Adrenal gland (tissue), 12 donors: ENCODE results near the gene PLXNA4. TPM values are rescaled to one million over a fixed set of nuclear protein-coding genes. Genes with fewer than 3 reads are reported as not detected.

ENCODE experiments used
- DNase-seq, 7 donors: peaks; one replicate each; pipeline ENCODE4 v3.0.0-alpha.2; 2019 to 2020
- H3K27ac ChIP-seq, 5 donors: fragments of 200-600 bp; sonication (generic) in 4 of 5; 1 replicate in 3 of 5; 2 replicates in 2 of 5; pipeline versions ENCODE4 v1.5.1 to v1.8.0; 2016 to 2020; ENCODE audit warnings: mild to moderate bottlenecking in 1 of 5
- H3K27me3 ChIP-seq: fragments of 200-600 bp; 2 replicates; pipeline ENCODE4 v1.8.0; 2021
- H3K36me3 ChIP-seq, 2 donors: fragments of 200-600 bp; replicated peaks in 1 of 2; 1 replicate in 1 of 2; 2 replicates in 1 of 2; pipeline versions ENCODE4 v1.5.1 to v1.8.0; 2018 to 2022
- H3K4me1 ChIP-seq, 2 donors: fragments of 200-600 bp; replicated peaks in 1 of 2; 1 replicate in 1 of 2; 2 replicates in 1 of 2; pipeline versions ENCODE4 v1.5.1 to v1.8.0; 2018 to 2021
- H3K4me3 ChIP-seq, 4 donors: fragments of 200-600 bp; sonication (generic) in 3 of 4; one replicate each; pipeline ENCODE4 v1.5.1; 2016 to 2018
- H3K9me3 ChIP-seq, 3 donors: fragments of 200-600 bp; sonication (generic) in 1 of 3; replicated peaks in 1 of 3; 1 replicate in 2 of 3; 2 replicates in 1 of 3; pipeline versions ENCODE4 v1.5.1 to v1.8.0; 2016 to 2021
- POLR2A ChIP-seq, 2 donors: fragments of 450-650 bp; IDR thresholded peaks; one replicate each; pipeline ENCODE4 v1.6.1; 2017; ENCODE audit warnings: antibody characterized with exemption in 2 of 2, mild to moderate bottlenecking in 2 of 2, moderate library complexity in 1 of 2
- WGBS, 4 donors: extraction: QIAGEN DNeasy Blood & Tissue Kit in 2 of 4; methylation state at CpG; one replicate each; pipeline versions ENCODE4 v1.1.5 to v1.1.7; 2013 to 2017; 5-methylcytosine and 5-hydroxymethylcytosine counted together
- intact Hi-C, 2 donors: fragments of 100-400 bp; cut with DNase I; formaldehyde crosslinking; loops; one replicate each; pipeline versions ENCODE4 v1.14.1 to v1.15.0; 2022 to 2023
- polyA plus RNA-seq, 3 donors: library from polyadenylated mRNA; stranded (reverse); fragments of 200-250 nt in 2 of 3; fragments of 350-450 nt in 1 of 3; fragmentation: Illumina TruSeq in 1 of 3; extraction: RNeasy Lipid Tissue Mini Kit (QIAGEN cat#74804) in 1 of 3; gene quantifications; one replicate each; pipeline ENCODE4 v1.2.3, GENCODE V29; 2013 to 2014
- total RNA-seq, 9 donors: library from RNA; depleted of rRNA in 4 of 9; stranded (reverse); fragments of >200 nt in 4 of 9; fragments of 120-200 nt in 1 of 9; fragmentation: NEBNext Ultra II Directional in 1 of 9; extraction: Animal tissue kit (Norgen Biotek cat#: 25700) in 1 of 9; gene quantifications; one replicate each; pipeline versions ENCODE4 v1.1.0 to v1.2.4, GENCODE V29; 2013 to 2023
- TF ChIP-seq, protein P1 (sequence below), 6 experiments: fragments of 450-650 bp in 4 of 6; fragments of 200-600 bp in 2 of 6; sonication (generic) in 1 of 6; IDR thresholded peaks; 1 replicate in 5 of 6; 2 replicates in 1 of 6; pipeline versions ENCODE4 v1.5.1 to v1.8.0; 2016 to 2021; ENCODE audit warnings: antibody characterized with exemption in 6 of 6, mild to moderate bottlenecking in 2 of 6, moderate library complexity in 1 of 6
- donor health status: healthy with polysubstance abuse.
- donor health status: Bipolar disorder and iron deficiency.
- donor health status: DM: yes; HTN: yes; CAD: no.
- donor health status: DM: no; HTN: no; CAD: no.
- donor health status: DM: no; HTN: no; CAD: no.
- donor health status: DM: yes; HTN: yes; CAD: no.

Gene PLXNA4
- total and polyA plus RNA-seq, 12 donors: 0.99 to 10.7 (median 3.6) TPM

DNA sequence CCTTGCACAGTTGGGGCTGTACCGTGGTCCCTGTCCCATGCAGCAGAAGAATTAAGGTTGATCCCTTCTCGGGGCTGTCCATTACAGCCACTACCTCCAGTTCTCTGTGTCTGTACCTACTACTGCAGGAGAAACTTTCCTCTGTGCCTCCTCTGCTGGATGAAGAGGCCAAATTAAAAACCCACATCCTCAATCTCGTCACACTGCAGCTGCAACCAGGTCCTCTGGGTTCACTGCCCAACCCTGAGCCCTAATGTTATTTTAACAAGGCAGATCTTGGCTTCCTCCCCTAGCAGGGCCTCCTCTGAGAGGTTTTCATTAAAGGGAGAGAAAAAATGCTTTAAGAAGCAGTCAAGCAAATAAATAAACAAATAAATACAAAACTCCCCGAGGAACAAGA, 66.6 kb downstream of the PLXNA4 start:
- WGBS, 4 donors: 58 to 70% (median 67%) methylated on average over 4 of the region's 4 CpGs
- H3K27ac ChIP-seq: no peak overlapping the region
- no peak for TF ChIP-seq POLR2A (IDR thresholded peaks at IDR 0.05)
- TF ChIP-seq, protein P1, sequence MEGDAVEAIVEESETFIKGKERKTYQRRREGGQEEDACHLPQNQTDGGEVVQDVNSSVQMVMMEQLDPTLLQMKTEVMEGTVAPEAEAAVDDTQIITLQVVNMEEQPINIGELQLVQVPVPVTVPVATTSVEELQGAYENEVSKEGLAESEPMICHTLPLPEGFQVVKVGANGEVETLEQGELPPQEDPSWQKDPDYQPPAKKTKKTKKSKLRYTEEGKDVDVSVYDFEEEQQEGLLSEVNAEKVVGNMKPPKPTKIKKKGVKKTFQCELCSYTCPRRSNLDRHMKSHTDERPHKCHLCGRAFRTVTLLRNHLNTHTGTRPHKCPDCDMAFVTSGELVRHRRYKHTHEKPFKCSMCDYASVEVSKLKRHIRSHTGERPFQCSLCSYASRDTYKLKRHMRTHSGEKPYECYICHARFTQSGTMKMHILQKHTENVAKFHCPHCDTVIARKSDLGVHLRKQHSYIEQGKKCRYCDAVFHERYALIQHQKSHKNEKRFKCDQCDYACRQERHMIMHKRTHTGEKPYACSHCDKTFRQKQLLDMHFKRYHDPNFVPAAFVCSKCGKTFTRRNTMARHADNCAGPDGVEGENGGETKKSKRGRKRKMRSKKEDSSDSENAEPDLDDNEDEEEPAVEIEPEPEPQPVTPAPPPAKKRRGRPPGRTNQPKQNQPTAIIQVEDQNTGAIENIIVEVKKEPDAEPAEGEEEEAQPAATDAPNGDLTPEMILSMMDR (IDR thresholded peaks at IDR 0.05): no peak
- no peaks in the 10 kb centered on the region for H3K27me3 ChIP-seq
- no peaks in the 10 kb centered on the region for H3K36me3 ChIP-seq
- no peak overlapping the region for H3K4me3 ChIP-seq
- H3K9me3 ChIP-seq: no peaks in the 10 kb centered on the region
- intact Hi-C loops: no loop called here
- no peaks in the 10 kb centered on the region for H3K4me1 ChIP-seq
- DNase-seq: no peak

DNA sequence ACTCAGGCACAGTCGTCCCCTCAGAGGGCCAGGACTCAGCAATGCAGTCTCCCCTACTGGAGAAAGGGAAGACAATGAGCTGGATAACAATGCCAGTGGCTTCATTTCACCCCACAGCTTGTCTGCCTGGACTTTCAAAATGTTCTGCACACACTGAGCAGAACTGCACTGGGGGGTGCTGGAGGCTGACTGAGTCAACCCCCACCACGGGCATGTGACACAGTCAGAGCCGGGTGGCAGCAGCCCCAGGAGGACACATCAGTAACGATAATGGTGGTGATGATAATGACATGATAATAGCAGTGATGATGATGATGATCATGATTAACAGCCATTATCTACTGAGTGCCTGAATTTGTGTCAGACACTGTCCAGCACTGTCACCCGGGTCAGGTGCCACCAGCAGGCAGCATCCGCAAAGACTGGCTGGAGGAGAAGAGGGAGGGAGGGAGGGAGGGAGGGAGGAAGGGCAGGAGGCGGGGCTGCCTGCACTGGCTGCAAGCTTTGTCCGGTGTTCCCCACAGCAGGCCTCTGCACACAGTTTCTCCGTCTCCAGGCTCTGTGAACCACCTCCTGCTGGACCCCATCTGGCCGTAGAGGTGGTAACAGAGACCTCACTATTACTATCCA, 67.4 kb downstream of the PLXNA4 start:
- no peak for TF ChIP-seq POLR2A (IDR thresholded peaks at IDR 0.05)
- TF ChIP-seq, protein P1 (IDR thresholded peaks at IDR 0.05): no peak
- Histone ChIP-seq H3K4me1 (no peaks in the 10 kb centered on the region), H3K27me3 (no peaks in the 10 kb centered on the region), H3K27ac (no peak overlapping the region), H3K4me3 (no peak overlapping the region), H3K9me3 (no peaks in the 10 kb centered on the region), H3K36me3 (no peaks in the 10 kb centered on the region)
- DNase-seq: peak in 1 of 7 donors; percentile 19
- intact Hi-C loops: no loop called here
- 45 to 52% (median 49%) methylated on average over 10 of the region's 10 CpGs for WGBS, 4 donors

DNA sequence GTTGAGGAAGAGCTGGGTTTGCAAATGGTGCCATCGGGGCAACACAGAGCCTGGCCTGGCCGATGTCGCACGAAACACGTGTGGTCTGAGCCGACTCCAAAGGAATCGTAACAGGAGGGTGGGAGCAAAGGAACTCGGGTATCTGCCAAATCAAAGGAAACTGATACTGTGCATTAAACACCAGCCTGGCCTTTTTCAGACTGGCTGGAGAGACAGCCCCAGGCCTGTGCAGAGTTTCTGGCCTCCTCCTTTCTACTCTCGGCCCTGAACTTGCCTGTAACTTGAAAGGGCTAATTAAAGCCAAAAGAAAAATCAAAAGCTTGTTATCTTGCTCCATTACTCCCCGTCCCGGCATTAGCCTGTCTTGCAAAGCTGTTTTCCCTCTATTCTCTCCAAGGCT, 71.4 kb downstream of the PLXNA4 start:
- no peak for DNase-seq
- no peaks in the 10 kb centered on the region for H3K27me3 ChIP-seq
- TF ChIP-seq, protein P1 (IDR thresholded peaks at IDR 0.05): no peak
- no peak for TF ChIP-seq POLR2A (IDR thresholded peaks at IDR 0.05)
- H3K9me3 ChIP-seq: no peaks in the 10 kb centered on the region
- no peak overlapping the region for H3K27ac ChIP-seq
- 80 to 87% (median 81%) methylated on average over 11 of the region's 11 CpGs for WGBS, 4 donors
- no peak overlapping the region for H3K4me3 ChIP-seq
- intact Hi-C loops: no loop called here
- peaks cover 0 to 7% of the 10 kb centered on the region in 2 donors for H3K4me1 ChIP-seq
- no peaks in the 10 kb centered on the region for H3K36me3 ChIP-seq

DNA sequence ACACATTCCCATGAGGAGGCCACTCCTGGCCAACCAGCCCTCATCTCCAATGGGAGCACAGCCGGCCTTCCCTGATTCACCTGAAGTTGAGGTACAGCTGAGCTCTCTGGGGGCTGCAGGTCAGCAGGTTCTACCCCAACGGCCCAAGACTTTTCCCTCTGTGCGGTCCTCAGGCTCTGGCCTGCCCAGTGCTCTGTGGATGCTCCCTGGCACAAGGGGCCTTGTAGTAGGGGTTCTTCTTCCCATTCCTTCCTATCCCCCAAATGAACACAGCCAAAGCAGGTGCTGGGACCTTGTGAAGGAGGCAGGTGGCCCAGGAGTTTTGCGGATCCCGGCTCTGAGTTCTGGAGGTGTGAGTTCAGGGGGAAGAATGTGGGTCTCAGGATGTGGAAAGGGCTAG, 72.2 kb downstream of the PLXNA4 start:
- Histone ChIP-seq H3K4me3 (no peak overlapping the region), H3K27me3 (no peaks in the 10 kb centered on the region), H3K4me1 (peaks cover 0 to 12% of the 10 kb centered on the region in 2 donors), H3K27ac (no peak overlapping the region), H3K9me3 (no peaks in the 10 kb centered on the region), H3K36me3 (no peaks in the 10 kb centered on the region)
- WGBS, 4 donors: 82 to 98% (median 88%) methylated on average over 5 of the region's 5 CpGs
- intact Hi-C loops: no loop called here
- DNase-seq: no peak
- TF ChIP-seq, protein P1 (IDR thresholded peaks at IDR 0.05): no peak
- TF ChIP-seq POLR2A (IDR thresholded peaks at IDR 0.05): no peak
